HepG2 (cell line): ENCODE data around the gene NCBP1. TPM values are rescaled to one million over a fixed set of nuclear protein-coding genes. Genes with fewer than 3 reads are reported as not detected.

Source experiments
- ATAC-seq: fragments of 200-7000 bp; cut with Tn5 transposase; 3 replicates; pipeline ENCODE4 v1.9.1; 2020; ENCODE audit warnings: mild to moderate bottlenecking, moderate library complexity
- BruUV-seq: library from RNA; stranded (reverse); fragments of 400-500 nt; replicated peaks from 2 replicates; lab custom pipeline; 2021; lab: Mats Ljungman, UMichigan
- CTCF ChIA-PET: fragments of 300-600 bp; formaldehyde crosslinking; extraction: SDS; loops from one replicate; lab custom pipeline; 2021; ENCODE audit warnings: low total read pairs, inconsistent platforms, low intra/inter-chr PET ratio; lab: Yijun Ruan, JAX
- POLR2A ChIA-PET: fragments of 350-600 bp; sonication (Branson Sonifier 250); formaldehyde crosslinking; loops from one replicate; lab custom pipeline; 2020; ENCODE audit warnings: antibody characterized with exemption, inconsistent platforms; lab: Yijun Ruan, JAX
- DNase-seq: peaks from one replicate; pipeline ENCODE4 v3.0.0-alpha.2; 2015; ENCODE audit warnings: low spot score
- FAIRE-seq: peaks from 3 replicates; lab custom pipeline; 2011; peaks lifted over from hg19 to GRCh38; lab: Jason Lieb, UNC
- H2AFZ ChIP-seq: one replicate; pipeline ENCODE4 v1.6.1; 2011; ENCODE audit warnings: low read length, inconsistent platforms
- H3K27ac ChIP-seq: fragments of 300-600 bp; 3 replicates; pipeline ENCODE4 v1.8.0; 2011; ENCODE audit warnings: mixed run types, mild to moderate bottlenecking, mixed read lengths, low read length, inconsistent platforms; ENCODE audit not compliant: insufficient read depth; ENCODE audit errors: extremely low read length
- H3K27me3 ChIP-seq, 2 experiments: fragments of 200-600 bp in 1 of 2; 2 replicates in 1 of 2; 3 replicates in 1 of 2; pipeline versions ENCODE4 v1.6.0 to v1.8.0; 2011; ENCODE audit warnings: low read length in 2 of 2, mild to moderate bottlenecking in 2 of 2, moderate library complexity in 2 of 2, inconsistent platforms in 1 of 2; ENCODE audit not compliant: insufficient read depth in 2 of 2, control insufficient read depth in 1 of 2
- H3K36me3 ChIP-seq, 2 experiments: fragments of 200-600 bp in 1 of 2; replicated peaks in 1 of 2; 2 replicates in 1 of 2; 3 replicates in 1 of 2; pipeline versions ENCODE4 v1.5.1 to v1.8.0; 2011; ENCODE audit warnings: low read length in 2 of 2, inconsistent platforms in 1 of 2; ENCODE audit not compliant: insufficient read depth in 2 of 2, control insufficient read depth in 1 of 2
- H3K4me1 ChIP-seq: 2 replicates; pipeline ENCODE4 v1.5.1; 2012; ENCODE audit warnings: low read length, inconsistent platforms; ENCODE audit not compliant: insufficient read depth
- H3K4me2 ChIP-seq: 2 replicates; pipeline ENCODE4 v1.6.0; 2011; ENCODE audit warnings: low read depth, low read length, inconsistent platforms
- H3K4me3 ChIP-seq, 3 experiments: fragments of 200-600 bp in 1 of 3; sonication (generic), shearing (Covaris generic) in 1 of 3; replicated peaks in 1 of 3; 2 replicates each; pipeline ENCODE4 v1.5.1; 2011 to 2016; ENCODE audit warnings: low read length in 3 of 3, inconsistent platforms in 2 of 3, low read depth in 2 of 3, mild to moderate bottlenecking in 2 of 3, control low read depth in 1 of 3, mixed read lengths in 1 of 3; ENCODE audit not compliant: insufficient read depth in 1 of 3
- H3K79me2 ChIP-seq: one replicate; pipeline ENCODE4 v1.6.1; 2011; ENCODE audit warnings: low read length, inconsistent platforms; ENCODE audit not compliant: insufficient read depth
- H3K9ac ChIP-seq: 2 replicates; pipeline ENCODE4 v1.6.0; 2011; ENCODE audit warnings: mild to moderate bottlenecking, low read depth, low read length, inconsistent platforms; ENCODE audit not compliant: insufficient read depth
- H3K9me3 ChIP-seq: 2 replicates; pipeline ENCODE4 v1.5.1; 2012; ENCODE audit warnings: mild to moderate bottlenecking, low read length
- H4K20me1 ChIP-seq: 2 replicates; pipeline ENCODE4 v1.6.0; 2011; ENCODE audit warnings: inconsistent platforms, mild to moderate bottlenecking, low read length, moderate library complexity; ENCODE audit not compliant: insufficient read depth
- BHLHE40 ChIP-seq: IDR thresholded peaks from 2 replicates; pipeline ENCODE4 v1.6.1; 2011; ENCODE audit warnings: low read length, improper control_type of control experiment
- HMGXB4 ChIP-seq, 2 experiments: sonication (generic) in 1 of 2; formaldehyde crosslinking in 1 of 2; IDR thresholded peaks; 2 replicates each; pipeline versions ENCODE4 v1.4.0 to v1.6.1; 2018 to 2020; ENCODE audit warnings: missing genetic modification reagents in 2 of 2, borderline replicate concordance in 1 of 2, low read depth in 1 of 2, mild to moderate bottlenecking in 1 of 2, missing biosample characterization in 1 of 2
- KLF16 ChIP-seq, 2 experiments: sonication (generic) in 1 of 2; formaldehyde crosslinking in 1 of 2; IDR thresholded peaks; 2 replicates each; pipeline versions ENCODE4 v1.6.1 to v1.8.0; 2016 to 2023; ENCODE audit warnings: missing genetic modification reagents in 2 of 2, missing compliant biosample characterization in 1 of 2
- MXI1 ChIP-seq: IDR thresholded peaks from 3 replicates; pipeline ENCODE4 v1.6.1; 2012; ENCODE audit warnings: low read depth, low read length, inconsistent platforms, borderline replicate concordance
- MYNN ChIP-seq: sonication (generic); formaldehyde crosslinking; IDR thresholded peaks from 2 replicates; pipeline ENCODE4 v1.4.0; 2020; ENCODE audit warnings: mild to moderate bottlenecking, low read depth, missing genetic modification reagents
- POGZ ChIP-seq: sonication (generic); formaldehyde crosslinking; IDR thresholded peaks from 2 replicates; pipeline ENCODE4 v1.4.0; 2020; ENCODE audit warnings: mild to moderate bottlenecking, missing genetic modification reagents
- PRDM4 ChIP-seq: sonication (generic); formaldehyde crosslinking; IDR thresholded peaks from 2 replicates; pipeline ENCODE4 v1.9.0; 2021; ENCODE audit warnings: missing genetic modification reagents, borderline replicate concordance
- SNAI1 ChIP-seq: sonication (generic); formaldehyde crosslinking; IDR thresholded peaks from 2 replicates; pipeline ENCODE4 v1.5.0; 2020; ENCODE audit warnings: mild to moderate bottlenecking, missing genetic modification reagents, borderline replicate concordance
- SRSF9 ChIP-seq: fragments of 200-400 bp; formaldehyde crosslinking; IDR thresholded peaks from 2 replicates; pipeline ENCODE4 v1.6.1; 2018; ENCODE audit warnings: borderline replicate concordance, mild to moderate bottlenecking, low read depth, low read length; ENCODE audit not compliant: insufficient read depth, poor library complexity, severe bottlenecking
- TCF12 ChIP-seq, 2 experiments: fragments of 450-650 bp in 1 of 2; sonication (generic) in 1 of 2; formaldehyde crosslinking in 1 of 2; IDR thresholded peaks; 2 replicates each; pipeline versions ENCODE4 v1.6.1 to v1.8.0; 2017 to 2022; ENCODE audit warnings: antibody characterized with exemption in 1 of 2, mild to moderate bottlenecking in 1 of 2, missing genetic modification reagents in 1 of 2, moderate library complexity in 1 of 2
- TGIF2 ChIP-seq: IDR thresholded peaks from 2 replicates; pipeline ENCODE4 v1.6.1; 2016; ENCODE audit warnings: control low read depth, missing compliant biosample characterization
- TOPORS ChIP-seq: sonication (generic); formaldehyde crosslinking; IDR thresholded peaks from 2 replicates; pipeline ENCODE4 v1.8.0; 2023; ENCODE audit warnings: mild to moderate bottlenecking, missing genetic modification reagents
- ZBTB7A ChIP-seq: sonication (generic); formaldehyde crosslinking; IDR thresholded peaks from 2 replicates; pipeline ENCODE4 v1.8.0; 2022; ENCODE audit warnings: mild to moderate bottlenecking, missing genetic modification reagents
- ZNF251 ChIP-seq: sonication (generic); formaldehyde crosslinking; IDR thresholded peaks from 2 replicates; pipeline ENCODE4 v1.9.0; 2021; ENCODE audit warnings: mild to moderate bottlenecking, missing genetic modification reagents
- ZNF576 ChIP-seq: sonication (generic); formaldehyde crosslinking; IDR thresholded peaks from 2 replicates; pipeline ENCODE4 v1.4.0; 2020; ENCODE audit warnings: mild to moderate bottlenecking, missing genetic modification reagents
- ZNF580 ChIP-seq: IDR thresholded peaks from 2 replicates; pipeline ENCODE4 v1.6.1; 2016; ENCODE audit warnings: low read depth, borderline replicate concordance
- ZSCAN20 ChIP-seq: sonication (generic); formaldehyde crosslinking; IDR thresholded peaks from 2 replicates; pipeline ENCODE4 v1.4.0; 2020; ENCODE audit warnings: missing genetic modification reagents, mild to moderate bottlenecking, borderline replicate concordance
- WGBS: methylation state at CpG from one replicate; pipeline ENCODE4 v1.1.6; 2017; ENCODE audit warnings: low lambda C conversion rate; 5-methylcytosine and 5-hydroxymethylcytosine counted together
- in situ Hi-C: cut with HindIII; loops from 2 replicates; pipeline ENCODE4 v1.10.0; 2017; ENCODE audit warnings: low pct_unique_long_range_greater_than_20kb; ENCODE audit not compliant: extremely low pct_ligation_motif_present
- intact Hi-C: fragments of 100-400 bp; cut with micrococcal nuclease; formaldehyde crosslinking; loops from one replicate; pipeline ENCODE4 v1.10.0; 2022; ENCODE audit not compliant: unreplicated experiment
- polyA plus RNA-seq, 8 experiments: library from polyadenylated mRNA; depleted of rRNA in 3 of 8; stranded (reverse) in 7 of 8; unstranded in 1 of 8; fragments of >200 nt; fragmentation: Illumina TruSeq in 4 of 8; extraction: Trizol in 4 of 8; gene quantifications; 2 replicates each; pipeline versions ENCODE4 v1.2.1 to v1.2.3, GENCODE V29; 2011 to 2016; ENCODE audit warnings: low read depth in 4 of 8, missing spikeins in 1 of 8, mixed read lengths in 1 of 8; ENCODE audit not compliant: insufficient read depth in 1 of 8
- total RNA-seq, 5 experiments: library from RNA; depleted of rRNA; stranded (reverse); fragments of >200 nt; fragmentation: Illumina TruSeq; extraction: Trizol; gene quantifications; 2 replicates each; pipeline ENCODE4 v1.2.3, GENCODE V29; 2016; ENCODE audit warnings: low read depth in 1 of 5

Gene NCBP1
- total and polyA plus RNA-seq, 2 of the 13 experiments (the other 11 are each of a cell fraction or from before 2014, with no cell fraction given), result 13.3 to 40.2 TPM

GRCh38 chr9:97633859-97634490 is 354 bp downstream of the NCBP1 start (continued):
- TF ChIP-seq MYNN (CRISPR knock-in tag), result no peak
- TF ChIP-seq BHLHE40, result no peak
- TF ChIP-seq ZNF576, result 0 out of 2 replicates have a peak, but pooled peaks have one; percentile 3
- peak in 1 of 2 experiments; percentile 27; a peak in 1 of 4 replicates for TF ChIP-seq HMGXB4 (CRISPR knock-in tag; IDR thresholded peaks at IDR 0.05; ENCODE audit: borderline replicate concordance in 1 of 2, low read depth in 1 of 2)
- no peak for TF ChIP-seq TGIF2 (CRISPR knock-in tag)
- TF ChIP-seq KLF16 (CRISPR knock-in tag; IDR thresholded peaks at IDR 0.05), result peak in 1 of 2 experiments; percentile 57; a peak in 1 of 4 replicates
- 0 out of 3 replicates have a peak, but pooled peaks have one; percentile 34 for TF ChIP-seq MXI1
- no peak for TF ChIP-seq POGZ (CRISPR knock-in tag)
- TF ChIP-seq SNAI1 (CRISPR knock-in tag), result no peak; the same call in 1 of the 2 replicates
- peak; percentile 88; the same call in 1 of the 2 replicates for TF ChIP-seq TOPORS (CRISPR knock-in tag)

GRCh38 chr9:97635026-97635425 is 1.4 kb downstream of the NCBP1 start:
- Histone ChIP-seq H2AFZ (no peak overlapping the region), H3K27me3 (peaks cover 0 to 8% of the 10 kb centered on the region in 2 experiments; a peak in 1 of 5 replicates), H3K27ac (peak overlapping the region; percentile 98), H4K20me1 (peaks cover 8% of the 10 kb centered on the region), H3K4me3 (peak overlapping the region; percentile 82 to 89 (median 89)), H3K79me2 (peaks cover 83% of the 10 kb centered on the region), H3K9me3 (no peaks in the 10 kb centered on the region), H3K4me1 (peaks cover 56% of the 10 kb centered on the region), H3K9ac (peak overlapping the region; percentile 97), H3K4me2 (peak overlapping the region; percentile 72), H3K36me3 (no peaks in the 10 kb centered on the region)
- FAIRE-seq, result no peak
- intact Hi-C loops (loop anchor here (10.0 kb wide), 1 partner anchor 350 kb away; the partner anchor contains the start of gene ANP32B), in situ Hi-C loops (no loop called here)
- ChIA-PET CTCF (no interaction called here), POLR2A (no interaction called here)
- no peak for ATAC-seq
- WGBS, result 50% methylated on average over 7 of the region's 7 CpGs
- no TSS peak for BruUV-seq
- DNase-seq, result no peak
- no peak for TF ChIP-seq ZBTB7A (CRISPR knock-in tag)
- TF ChIP-seq ZNF580 (CRISPR knock-in tag), result no peak
- no peak for TF ChIP-seq ZSCAN20 (CRISPR knock-in tag)
- TF ChIP-seq SRSF9, result no peak
- no peak for TF ChIP-seq TCF12 (IDR thresholded peaks at IDR 0.05)
- TF ChIP-seq TCF12 (CRISPR knock-in tag; IDR thresholded peaks at IDR 0.05), result no peak
- TF ChIP-seq ZNF251 (CRISPR knock-in tag), result no peak
- TF ChIP-seq PRDM4 (CRISPR knock-in tag), result no peak
